HG03342 (cell line): ENCODE measurements around the gene AMOT.
"Not testable (repeated sequence)": the region's sequence is repeated elsewhere in the genome, so short reads cannot be mapped to it uniquely, and the experiment has no call there.

ENCODE experiments used
- ATAC-seq: cut with Tn5 transposase; IDR thresholded peaks from one replicate; pipeline ENCODE4 v1.9.1; 2021; ENCODE audit warnings: mild to moderate bottlenecking, moderate library complexity; ENCODE audit not compliant: unreplicated experiment

AMOT gene

GRCh38 chrX:112840382-112841113 is at the start of gene AMOT:
TSS of gene AMOT (minus strand) at chrX:112840831. CDS start at chrX:112823126, 17,705 bp downstream.
- ATAC-seq = peak; percentile 45

- ATAC-seq = no peak
Measured at GRCh38 chrX:112889400-112889799, 48.8 kb upstream of the AMOT start.

- no peak for ATAC-seq
Measured at GRCh38 chrX:112888916-112889315, 48.3 kb upstream of the AMOT start.

GRCh38 chrX:112877771-112878173 is 37.1 kb upstream of the AMOT start:
- no peak for ATAC-seq

- no peak for ATAC-seq
Measured at GRCh38 chrX:112874614-112875013, 34.0 kb upstream of the AMOT start.

- ATAC-seq = no peak
Measured at GRCh38 chrX:112874175-112874574, 33.5 kb upstream of the AMOT start.

GRCh38 chrX:112868586-112868985 is 28.0 kb upstream of the AMOT start:
- no peak for ATAC-seq

GRCh38 chrX:112867570-112867969 is 26.9 kb upstream of the AMOT start:
- peak; percentile 94 for ATAC-seq

GRCh38 chrX:112866175-112866574 is 25.5 kb upstream of the AMOT start:
- no peak for ATAC-seq

GRCh38 chrX:112865464-112866025 is 24.9 kb upstream of the AMOT start:
- no peak for ATAC-seq

- ATAC-seq = no peak
Measured at GRCh38 chrX:112863850-112864249, 23.2 kb upstream of the AMOT start.

- peak; percentile 91 for ATAC-seq
Measured at GRCh38 chrX:112857478-112857878, 16.8 kb upstream of the AMOT start.

GRCh38 chrX:112854901-112855300 is 14.3 kb upstream of the AMOT start:
- not testable (repeated sequence) for ATAC-seq

- ATAC-seq = no peak
Measured at GRCh38 chrX:112852851-112853250, 12.2 kb upstream of the AMOT start.

GRCh38 chrX:112851806-112852205 is 11.2 kb upstream of the AMOT start:
- ATAC-seq = peak; percentile 54

- peak; percentile 88 for ATAC-seq
Measured at GRCh38 chrX:112851161-112851779, 10.6 kb upstream of the AMOT start.

- ATAC-seq = no peak
Measured at GRCh38 chrX:112849016-112849415, 8.4 kb upstream of the AMOT start.

- ATAC-seq = no peak
Measured at GRCh38 chrX:112846782-112847181, 6.2 kb upstream of the AMOT start.

- ATAC-seq = no peak
Measured at GRCh38 chrX:112846187-112846586, 5.6 kb upstream of the AMOT start.

GRCh38 chrX:112844250-112844649 is 3.6 kb upstream of the AMOT start:
- ATAC-seq = peak; percentile 33

GRCh38 chrX:112841820-112842157 is 1.2 kb upstream of the AMOT start:
- no peak for ATAC-seq

GRCh38 chrX:112841114-112841819 is 636 bp upstream of the AMOT start:
- ATAC-seq = peak; percentile 99
